Stimulated activated CD8-positive, alpha-beta memory T cell treated with anti-CD3 and anti-CD28 coated beads, Interleukin-15, amount 100 ng/mL, for 4 hours (primary cell): ENCODE results near the gene SEC31A.
"Not testable (repeated sequence)": the region's sequence is repeated elsewhere in the genome, so short reads cannot be mapped to it uniquely, and the experiment has no call there.

Experiments
- DNase-seq, 2 donors: peaks; one replicate each; pipeline ENCODE4 v3.0.0-alpha.2; 2020; ENCODE audit warnings: low read depth in 2 of 2

The SEC31A gene

DNA sequence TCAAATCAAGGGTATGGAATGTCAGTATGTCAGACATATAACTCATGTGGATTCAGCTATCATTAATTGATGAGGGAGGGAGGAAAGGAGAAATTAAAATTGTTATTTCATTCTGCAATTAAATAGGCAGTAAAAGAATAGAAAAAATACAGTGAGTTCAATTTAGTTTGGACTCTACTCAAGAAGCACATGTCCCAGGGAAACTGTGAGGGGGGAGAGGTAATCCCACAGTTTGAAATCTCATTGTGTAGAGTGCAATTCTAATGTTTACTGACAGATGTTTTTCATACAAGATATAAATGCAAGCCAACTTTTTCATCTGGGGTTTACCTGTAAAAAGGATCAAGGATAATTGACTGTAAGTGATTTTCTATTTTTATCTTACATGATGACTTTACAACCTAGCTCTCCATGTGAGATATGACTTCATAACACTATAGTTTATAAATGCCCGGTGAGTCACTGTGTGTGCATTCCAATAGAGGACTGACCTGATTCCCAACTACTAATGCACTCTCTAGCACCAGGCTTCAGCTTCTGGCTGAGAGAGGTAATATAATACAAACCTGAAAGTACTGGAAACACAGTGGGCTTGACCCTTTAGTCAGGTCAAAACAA lies 57.1 kb downstream of the SEC31A start:
- no peak for DNase-seq

DNA sequence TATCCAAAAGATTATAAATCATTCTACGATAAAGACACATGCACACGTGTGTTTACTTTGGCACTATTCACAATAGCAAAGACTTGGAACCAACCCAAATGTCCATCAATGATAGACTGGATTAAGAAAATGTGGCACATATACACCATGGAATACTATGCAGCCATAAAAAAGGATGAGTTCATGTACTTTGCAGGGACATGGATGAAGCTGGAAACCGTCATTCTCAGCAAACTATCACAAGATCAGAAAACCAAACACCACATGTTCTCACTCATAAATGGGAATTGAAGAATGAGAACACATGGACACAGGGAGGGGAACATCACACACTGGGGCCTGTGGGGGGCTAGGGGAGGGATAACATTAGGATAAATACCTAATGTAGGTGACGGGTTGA lies 57.9 kb downstream of the SEC31A start:
- DNase-seq: not testable (repeated sequence)

DNA sequence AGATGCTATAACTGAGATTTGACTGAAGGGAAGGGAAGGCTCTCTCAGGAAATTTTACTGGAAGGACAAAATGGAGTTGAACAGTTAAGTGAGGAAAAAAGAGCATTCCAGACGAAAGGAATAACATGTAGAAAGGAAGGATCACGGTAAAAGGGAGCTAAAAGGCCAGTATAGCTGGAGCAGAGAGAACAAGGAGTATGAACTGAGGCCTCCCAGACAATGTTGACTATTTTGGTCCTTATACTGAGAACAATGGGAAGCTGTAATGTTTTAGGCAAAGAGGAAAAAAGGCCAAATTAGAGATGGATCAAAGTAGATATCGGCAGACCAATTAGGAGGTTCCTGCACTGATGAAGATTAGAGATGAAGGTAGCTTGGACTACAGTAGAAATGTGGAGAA lies 65.5 kb downstream of the SEC31A start:
- DNase-seq: no peak

DNA sequence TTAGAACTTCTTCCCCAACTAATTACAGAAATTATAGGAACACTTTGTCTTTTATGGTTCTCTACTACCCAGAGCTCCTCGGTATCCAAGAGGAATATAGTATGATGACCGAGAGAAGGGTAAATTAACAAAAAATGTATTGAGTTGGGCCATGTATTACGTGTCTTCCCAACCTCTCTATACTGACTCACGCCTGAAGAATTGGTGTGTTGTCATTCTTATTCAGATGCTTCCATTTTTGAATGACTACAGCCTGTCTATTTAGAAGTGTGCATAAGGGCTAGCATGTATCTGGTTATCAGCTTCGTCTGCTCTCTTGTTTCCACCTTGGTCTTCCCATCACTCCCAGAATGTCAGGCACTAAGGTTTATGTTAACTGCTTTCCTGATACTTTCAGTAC lies 67.9 kb downstream of the SEC31A start:
- no peak for DNase-seq

DNA sequence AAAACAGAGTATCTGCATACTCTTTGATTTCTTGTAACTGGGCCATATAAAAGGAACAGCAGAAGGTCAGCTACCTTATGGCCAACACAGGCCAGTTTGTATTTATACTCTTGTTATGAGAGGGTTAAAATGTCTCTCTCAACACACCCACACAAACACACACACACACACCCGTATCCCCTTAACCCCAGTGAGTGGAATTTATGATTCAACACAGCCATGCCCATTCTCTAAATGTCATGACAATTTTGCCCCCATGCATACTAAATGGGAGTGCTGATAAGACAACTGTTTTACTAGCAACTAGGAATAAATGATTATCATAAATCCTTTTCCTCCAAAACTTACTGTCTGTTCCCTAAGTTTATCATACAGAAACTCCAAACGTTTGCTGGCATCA lies 70.3 kb downstream of the SEC31A start:
- no peak for DNase-seq

DNA sequence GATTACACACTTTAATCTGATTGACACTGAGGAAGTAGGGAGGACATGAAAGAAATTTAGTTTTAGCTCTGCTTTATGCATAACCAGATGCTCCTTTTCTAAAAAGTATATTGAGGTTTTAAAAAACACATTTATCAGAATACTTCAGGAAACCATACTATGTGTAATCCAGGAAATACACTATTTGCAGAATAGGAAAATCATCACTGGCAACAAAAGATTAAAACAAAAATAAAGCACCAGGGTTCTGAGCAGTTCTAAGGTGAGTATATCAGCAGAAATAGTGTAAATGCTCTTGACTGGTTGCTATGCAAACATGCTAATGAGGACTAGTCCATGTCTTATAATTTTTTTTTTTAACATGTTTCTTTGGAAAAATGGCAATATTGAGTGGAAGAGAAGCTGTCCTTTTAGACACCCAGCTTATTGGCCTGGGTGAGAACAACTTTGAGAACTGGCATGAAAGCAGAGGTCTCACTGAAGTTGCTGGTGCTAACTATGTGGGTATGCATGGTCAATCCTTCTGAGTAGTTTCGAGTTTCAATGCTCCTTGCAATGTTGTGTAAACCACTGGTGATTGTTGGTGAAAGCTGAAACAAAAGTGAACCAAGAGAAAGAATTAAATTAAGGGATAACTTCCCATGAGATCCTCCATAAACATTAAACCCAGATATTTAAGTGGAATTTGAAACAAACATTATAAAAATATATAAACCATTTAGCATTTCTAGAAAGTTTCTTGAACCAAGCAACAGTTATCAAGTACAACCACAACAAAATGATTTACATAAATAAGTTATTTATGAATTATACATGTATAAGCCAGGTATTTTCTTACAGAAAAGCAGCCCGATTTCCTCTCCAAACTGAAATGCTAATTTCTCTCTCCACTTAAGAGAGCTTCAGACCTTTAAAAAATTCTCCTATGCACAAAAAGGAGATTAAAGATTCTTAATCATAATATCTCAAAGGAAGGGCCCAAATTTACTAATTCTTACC lies 72.0 kb downstream of the SEC31A start:
- no peak for DNase-seq

DNA sequence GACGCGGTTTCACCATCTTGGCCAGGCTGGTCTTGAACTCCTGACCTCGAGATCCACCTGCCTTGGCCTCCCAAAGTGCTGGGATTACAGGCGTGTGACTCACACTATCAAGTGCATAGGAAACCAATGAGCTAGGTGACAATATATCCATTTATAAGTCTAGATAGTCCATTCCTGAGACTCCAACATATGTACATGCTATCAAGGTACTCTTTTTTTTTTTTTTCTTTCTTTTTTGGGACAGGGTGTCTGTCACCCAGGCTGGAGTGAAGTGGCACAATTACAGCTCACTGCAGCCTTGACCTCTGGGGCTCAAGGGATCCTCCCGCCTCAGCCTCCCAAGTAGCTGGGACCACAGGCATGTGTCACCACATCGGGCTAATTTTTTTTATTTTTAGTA lies 74.1 kb downstream of the SEC31A start:
- DNase-seq: not testable (repeated sequence)

DNA sequence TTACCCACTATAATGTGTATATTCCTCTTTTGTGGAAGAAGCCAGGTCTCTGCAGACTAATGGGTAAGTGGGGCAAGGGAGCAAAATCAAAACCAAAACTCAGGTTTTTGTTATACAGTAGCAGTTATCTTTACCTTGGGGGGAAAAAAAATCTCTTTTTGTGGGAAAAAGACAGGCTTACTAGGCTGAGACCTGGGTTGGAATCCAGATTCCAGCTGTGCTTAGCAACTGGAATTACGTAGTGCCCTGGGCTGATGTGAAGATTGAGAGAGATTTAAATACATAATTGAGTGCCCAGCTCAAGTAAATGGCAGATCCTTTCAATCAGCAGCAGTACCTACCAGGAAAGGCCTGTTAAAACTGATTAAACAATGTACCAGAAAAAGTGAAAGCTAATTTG lies 76.9 kb downstream of the SEC31A start:
- DNase-seq: no peak

DNA sequence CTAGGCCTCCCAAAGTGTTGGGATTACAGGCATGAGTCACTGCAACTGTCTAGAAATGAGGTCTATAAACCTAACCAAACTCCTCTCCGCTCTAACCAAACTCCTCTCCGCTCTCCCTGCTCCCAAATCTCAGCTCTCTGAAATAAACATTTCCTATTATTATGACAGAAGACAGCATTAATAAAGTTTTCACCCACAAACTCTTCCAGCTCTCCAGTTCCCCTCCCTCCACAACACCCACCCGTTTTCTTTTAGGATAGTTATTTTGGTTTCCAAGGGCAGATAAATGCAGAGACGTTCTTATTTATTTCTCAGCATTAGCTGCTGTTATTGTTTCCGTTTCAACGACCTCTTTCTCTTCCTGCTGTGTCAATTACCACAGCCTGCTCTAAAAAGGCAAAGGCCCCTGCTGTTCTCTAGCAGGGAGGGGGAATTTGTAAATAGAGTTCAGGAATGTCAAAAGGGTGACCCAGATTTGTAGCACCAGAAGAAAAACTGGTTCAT lies 79.1 kb downstream of the SEC31A start:
- DNase-seq: no peak

DNA sequence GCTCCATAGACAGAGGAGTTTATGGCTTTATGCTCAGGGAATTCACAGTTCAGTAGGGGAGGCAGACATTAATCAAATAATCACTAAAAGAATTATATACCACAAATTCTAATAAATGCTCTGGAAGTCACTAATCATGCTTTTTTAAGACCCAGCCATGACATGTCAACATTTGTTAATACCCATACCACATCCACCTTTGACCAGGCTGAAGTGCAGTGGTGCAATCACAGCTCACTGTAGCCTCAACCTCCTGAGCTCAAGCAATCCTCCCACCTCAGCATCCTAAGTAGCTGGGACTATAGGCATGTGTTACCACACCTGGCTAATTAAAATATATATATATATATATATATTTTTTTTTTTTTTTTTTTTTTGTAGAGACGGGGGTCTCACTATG lies 79.6 kb downstream of the SEC31A start:
- DNase-seq: no peak

DNA sequence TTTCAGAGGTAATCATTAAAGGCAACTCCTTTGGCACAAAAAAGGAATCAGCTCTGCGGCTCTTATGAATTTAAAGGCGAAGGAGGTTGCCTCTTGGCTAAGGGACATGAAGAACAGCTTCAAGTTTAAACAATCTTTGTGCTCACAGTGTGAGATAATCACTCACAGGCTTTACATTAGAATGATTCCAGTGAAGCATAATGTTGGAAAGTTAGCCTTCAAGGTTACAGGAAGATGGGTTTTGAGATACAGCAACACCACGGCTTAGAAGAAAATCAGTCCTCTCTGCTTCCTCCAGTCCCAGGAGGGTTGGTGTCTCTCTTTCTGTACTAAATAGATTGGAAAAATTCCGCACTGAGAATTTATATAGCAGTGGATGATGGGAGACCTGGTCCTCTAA lies 80.8 kb downstream of the SEC31A start:
- DNase-seq: no peak

DNA sequence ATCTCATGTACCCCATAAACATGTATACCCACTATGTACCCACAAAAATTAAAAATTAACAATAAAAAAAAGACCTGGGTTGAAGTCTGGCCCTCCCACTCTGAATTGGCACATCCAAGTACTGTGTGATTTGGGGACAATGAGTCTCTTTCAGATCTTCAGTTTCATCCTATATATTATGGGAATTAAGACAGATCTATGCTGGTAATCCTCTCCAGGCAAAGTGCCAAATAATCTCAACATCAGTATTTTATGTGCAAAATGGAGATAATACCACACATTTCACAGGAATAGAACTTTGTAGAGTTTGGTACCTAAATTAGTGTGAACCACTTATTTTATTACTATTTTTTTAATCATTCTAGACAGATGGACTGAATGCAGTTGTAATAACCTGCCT lies 81.3 kb downstream of the SEC31A start:
- no peak for DNase-seq

DNA sequence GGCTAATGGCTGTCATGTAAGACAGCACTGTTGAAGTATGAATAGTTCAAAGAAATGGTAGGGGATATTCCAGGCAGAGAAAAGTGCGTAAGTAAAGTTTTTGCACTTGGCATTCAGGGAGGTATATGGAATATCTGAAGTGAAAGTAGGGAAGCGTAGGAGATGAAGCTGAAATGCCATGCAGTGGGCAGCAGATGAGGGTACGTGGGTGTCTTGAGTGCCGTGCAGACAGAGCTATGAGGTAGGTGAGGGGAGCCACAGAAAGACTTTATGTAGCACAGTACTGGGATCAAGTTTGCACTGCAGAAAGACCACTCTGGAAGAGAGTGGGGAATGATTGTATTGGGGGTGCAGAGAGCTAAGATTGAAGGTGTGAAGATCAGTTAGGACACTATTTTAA lies 87.2 kb downstream of the SEC31A start:
- no peak for DNase-seq

DNA sequence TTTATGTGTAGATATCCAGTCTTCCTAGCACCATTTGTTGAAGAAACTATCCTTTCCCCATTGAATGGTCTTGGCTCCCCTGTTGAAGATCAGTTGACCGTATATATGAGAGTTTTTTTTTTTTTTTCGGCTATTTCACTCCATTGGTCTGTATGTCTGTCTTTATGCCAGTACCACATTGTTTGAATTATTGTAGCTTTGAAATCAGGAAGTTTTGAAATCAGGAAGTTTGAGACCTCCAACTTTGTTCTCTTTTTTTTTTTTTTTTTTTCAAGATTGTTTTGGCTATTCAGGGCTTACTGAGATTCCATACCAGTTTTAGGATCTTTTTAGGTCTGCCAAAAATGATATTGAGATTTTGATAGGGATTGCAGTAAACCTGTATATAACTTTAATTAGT lies 88.0 kb downstream of the SEC31A start:
- DNase-seq: no peak

DNA sequence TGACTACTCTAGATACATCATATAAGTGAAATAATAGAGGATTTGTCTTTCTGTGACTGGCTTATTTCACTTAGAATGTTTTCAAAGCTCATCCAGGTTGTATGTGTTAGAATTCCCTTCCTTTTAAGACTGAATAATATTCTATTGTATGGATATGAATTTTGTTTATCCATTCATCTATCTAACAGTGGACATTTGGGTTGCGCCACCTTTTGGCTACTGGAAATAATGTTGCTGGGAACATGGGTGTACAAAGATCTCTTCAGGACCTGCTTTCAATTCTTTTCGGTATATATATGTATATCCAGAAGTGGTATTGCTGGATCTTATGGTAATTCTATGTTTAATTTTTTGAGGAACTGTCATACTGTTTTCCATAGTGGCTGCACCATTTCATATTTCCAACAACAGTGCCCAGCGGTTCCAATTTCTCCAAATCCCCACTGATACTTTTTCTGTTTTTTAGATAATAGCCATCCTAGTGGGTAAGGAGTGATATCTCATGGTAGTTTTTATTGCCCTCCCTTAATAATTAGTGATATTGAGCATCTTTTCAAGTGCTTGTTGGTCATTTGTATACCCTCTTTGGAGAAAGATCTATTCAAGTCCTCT lies 88.9 kb downstream of the SEC31A start:
- DNase-seq: no peak

DNA sequence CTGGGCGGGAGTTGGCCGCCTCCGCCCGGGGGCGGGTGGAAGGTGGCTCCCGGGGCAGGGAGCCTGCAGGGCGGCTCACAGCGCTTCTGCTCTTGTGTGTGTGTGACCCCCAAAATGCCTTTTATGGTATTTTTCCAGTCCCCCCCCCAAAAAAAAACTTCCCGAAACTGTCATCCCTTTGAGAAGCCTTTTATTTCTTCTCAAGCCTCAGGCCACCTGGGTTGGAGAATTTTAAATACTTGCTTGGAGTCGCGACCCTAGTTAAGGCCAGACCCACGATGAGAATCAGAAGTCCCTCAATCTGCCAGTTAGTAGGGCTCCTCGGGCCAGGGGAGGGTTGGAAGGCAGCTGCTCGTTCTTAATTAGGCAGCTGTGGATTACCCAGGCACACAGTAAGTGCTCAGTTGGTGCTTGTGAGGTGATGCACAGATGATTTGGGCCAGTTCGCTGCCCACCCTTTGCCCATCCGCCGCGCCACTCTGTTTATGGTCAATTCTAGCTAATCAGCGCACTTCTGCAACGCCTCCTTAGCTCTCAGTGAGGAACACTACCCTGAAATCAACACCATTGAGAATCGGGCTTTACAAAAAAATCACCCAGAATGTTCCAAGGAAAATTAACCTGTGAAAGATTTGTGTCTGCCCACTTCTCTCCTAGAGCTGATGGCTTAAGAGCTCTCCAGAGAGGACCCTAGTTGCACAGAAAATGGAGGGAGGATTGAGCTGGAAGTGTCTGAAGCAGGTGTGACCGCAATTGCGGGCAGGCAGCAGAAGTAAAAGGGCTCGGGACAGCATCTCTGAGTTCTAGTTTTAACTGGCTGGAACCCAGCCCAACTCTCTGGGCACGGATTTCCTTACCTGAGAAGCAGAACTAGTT lies 91.7 kb downstream of the SEC31A start:
- DNase-seq: no peak

DNA sequence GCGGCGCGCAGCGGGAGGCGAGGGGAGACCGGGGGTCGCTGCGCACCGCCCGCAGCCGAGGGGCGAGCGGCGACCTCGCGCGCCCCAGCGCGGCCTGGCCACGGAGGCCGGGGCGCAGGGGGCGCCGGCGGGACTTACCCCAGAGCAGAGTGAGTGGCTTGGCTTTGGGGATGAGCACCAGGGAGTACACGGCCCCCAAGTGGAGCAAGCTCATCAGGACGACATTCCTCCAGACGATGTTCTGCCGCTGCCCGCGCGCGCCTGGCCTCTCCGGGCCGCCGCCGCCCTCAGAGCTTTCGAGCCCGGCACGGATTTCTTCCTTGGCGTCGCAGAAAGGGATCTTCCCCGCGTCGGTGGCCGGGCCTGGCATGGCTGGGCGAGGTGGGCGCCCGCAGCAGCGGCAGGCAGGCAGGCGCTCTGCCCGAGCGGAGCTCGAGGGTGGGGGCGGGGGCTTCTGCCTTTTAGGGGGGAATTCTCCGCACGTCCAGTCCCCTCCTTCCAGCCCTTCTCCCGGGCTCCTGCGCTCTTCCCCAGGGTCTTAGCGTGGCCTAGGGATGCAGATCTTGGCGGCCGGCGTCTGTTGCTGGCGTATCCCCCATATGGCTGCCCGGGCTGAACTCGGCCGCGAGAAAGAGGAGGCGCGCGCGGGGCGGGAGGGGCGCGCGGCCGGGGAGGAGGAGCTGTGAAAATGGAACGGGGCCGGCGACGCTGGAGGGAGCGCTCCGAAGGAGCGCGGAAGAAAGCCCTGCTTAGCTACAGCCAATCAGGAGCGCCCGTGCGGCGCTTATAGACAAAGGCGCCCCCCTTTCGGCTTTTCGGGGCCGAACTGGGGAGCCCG lies 92.6 kb downstream of the SEC31A start, which contains the start of gene SCD5:
TSS of gene SCD5 (minus strand) at position 629 of the 838 bp plus-strand sequence. CDS start at position 370, 259 bp downstream.
- DNase-seq: peak; percentile 36 to 46

DNA sequence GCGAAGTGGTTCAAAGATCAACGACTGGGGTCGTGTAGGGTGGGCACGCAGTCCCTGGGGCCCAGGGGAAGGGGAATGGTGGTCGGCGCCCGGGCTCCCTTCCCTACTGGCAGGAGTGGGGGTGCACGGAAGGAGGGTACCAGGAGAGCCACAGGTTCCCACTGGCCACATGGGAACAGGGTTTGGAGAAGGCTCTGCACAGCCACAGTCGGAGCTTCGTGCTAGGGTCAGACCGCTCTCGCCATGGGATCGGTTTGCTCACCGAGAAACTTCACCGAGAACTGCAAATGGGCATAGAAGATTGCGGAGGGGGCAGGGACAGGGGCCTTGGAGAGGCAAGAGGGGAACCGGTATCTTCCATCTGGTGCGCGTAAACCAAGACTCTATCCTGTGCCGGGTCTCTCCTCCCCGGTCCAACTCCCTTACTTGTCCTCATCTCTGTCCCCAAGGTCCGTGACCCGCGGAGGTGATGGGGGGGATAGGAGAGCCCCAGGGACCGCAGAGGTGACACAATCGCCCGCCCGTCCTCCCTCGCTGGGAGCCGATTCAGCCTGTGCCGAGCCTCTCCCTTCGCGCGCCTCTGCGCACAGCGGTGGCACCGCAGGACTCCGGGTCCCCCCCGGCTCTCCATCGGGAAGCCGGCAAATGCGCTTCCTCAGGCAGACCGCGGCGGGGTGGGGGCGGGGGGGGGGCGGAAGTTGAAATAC lies 93.4 kb downstream of the SEC31A start:
- no peak for DNase-seq

DNA sequence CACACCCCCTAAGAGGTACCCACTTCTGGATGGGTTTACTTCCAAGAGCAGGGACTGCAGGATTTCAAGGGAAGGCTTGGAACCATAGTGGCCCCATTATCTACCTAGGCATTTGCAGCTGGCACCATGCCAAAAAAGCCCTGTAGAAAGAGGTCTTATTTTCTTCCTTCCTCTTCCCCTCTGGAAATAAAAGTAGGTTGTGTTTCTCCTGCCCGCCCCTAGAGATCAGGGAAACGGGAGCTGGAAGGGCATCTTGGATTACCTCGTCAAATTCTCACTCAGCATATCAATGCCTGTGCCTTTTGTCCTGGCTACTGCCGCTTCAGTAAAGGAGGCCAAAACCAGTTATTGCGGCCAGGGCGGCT lies 93.9 kb downstream of the SEC31A start:
- DNase-seq: no peak
